H1 (cell line): ENCODE results near the gene APBA2. TPM values are rescaled to one million over a fixed set of nuclear protein-coding genes. Genes with fewer than 3 reads are reported as not detected.

ENCODE experiments used
- CTCF ChIA-PET: fragments of 300-600 bp; sonication (Branson Sonifier 250); formaldehyde crosslinking; loops from one replicate; lab custom pipeline; 2021; ENCODE audit not compliant: partially characterized antibody; lab: Charles Lee
- POLR2A ChIA-PET: fragments of 300-600 bp; sonication (Branson Sonifier 250); formaldehyde crosslinking; loops from one replicate; lab custom pipeline; 2021; ENCODE audit warnings: inconsistent platforms; ENCODE audit not compliant: partially characterized antibody; lab: Charles Lee
- DNase-seq, 2 experiments: peaks; one replicate each; pipeline versions ENCODE4 v3.0.0 to v3.0.0-alpha.2; 2010 to 2022; ENCODE audit warnings: low spot score in 2 of 2, low read depth in 1 of 2, mixed read lengths in 1 of 2
- FAIRE-seq: peaks from 2 replicates; lab custom pipeline; 2011; peaks lifted over from hg19 to GRCh38; lab: Jason Lieb, UNC
- H2AFZ ChIP-seq: 2 replicates; pipeline ENCODE4 v1.8.1; 2012; ENCODE audit warnings: low read length, inconsistent platforms
- H2AK5ac ChIP-seq: 2 replicates; pipeline ENCODE4 v1.6.1; 2013; ENCODE audit warnings: low read depth, low read length
- H2BK120ac ChIP-seq: replicated peaks from 2 replicates; pipeline ENCODE3; 2013; ENCODE audit warnings: low read depth, low read length, inconsistent platforms
- H2BK12ac ChIP-seq: 2 replicates; pipeline ENCODE4 v1.6.1; 2013; ENCODE audit warnings: low read depth, low read length
- H2BK15ac ChIP-seq: 2 replicates; pipeline ENCODE4 v1.6.1; 2013; ENCODE audit warnings: low read length
- H2BK20ac ChIP-seq: 2 replicates; pipeline ENCODE4 v1.6.1; 2013; ENCODE audit warnings: low read length
- H2BK5ac ChIP-seq: 2 replicates; pipeline ENCODE4 v1.6.1; 2013; ENCODE audit warnings: low read depth, low read length
- H3K14ac ChIP-seq: 2 replicates; pipeline ENCODE4 v1.6.1; 2013; ENCODE audit warnings: inconsistent platforms; ENCODE audit not compliant: insufficient read length
- H3K18ac ChIP-seq: 2 replicates; pipeline ENCODE4 v1.6.1; 2013; ENCODE audit warnings: low read length; ENCODE audit errors: extremely low read depth
- H3K23ac ChIP-seq: 2 replicates; pipeline ENCODE4 v1.6.1; 2013; ENCODE audit warnings: inconsistent platforms; ENCODE audit not compliant: insufficient read length
- H3K23me2 ChIP-seq: 2 replicates; pipeline ENCODE4 v1.6.1; 2013; ENCODE audit warnings: low read depth, low read length
- H3K27ac ChIP-seq: 2 replicates; pipeline ENCODE4 v1.6.1; 2011; ENCODE audit warnings: low read depth, low read length, inconsistent platforms
- H3K27me3 ChIP-seq, 4 experiments: replicated peaks in 1 of 4; 1 replicate in 1 of 4; 2 replicates in 3 of 4; pipeline versions ENCODE4 v1.6.1 to v1.8.1; 2011 to 2013; ENCODE audit warnings: low read length in 3 of 4, mild to moderate bottlenecking in 3 of 4, inconsistent platforms in 2 of 4, mixed read lengths in 2 of 4, moderate library complexity in 1 of 4; ENCODE audit not compliant: control insufficient read depth in 3 of 4, insufficient read depth in 3 of 4; ENCODE audit errors: extremely low read depth in 1 of 4
- H3K36me3 ChIP-seq, 4 experiments: 2 replicates each; pipeline versions ENCODE4 v1.6.1 to v1.8.1; 2011 to 2013; ENCODE audit warnings: mild to moderate bottlenecking in 4 of 4, low read length in 3 of 4, moderate library complexity in 2 of 4, control low read depth in 1 of 4, inconsistent platforms in 1 of 4; ENCODE audit not compliant: insufficient read depth in 4 of 4, control insufficient read depth in 2 of 4
- H3K4ac ChIP-seq: replicated peaks from 2 replicates; pipeline ENCODE3; 2013; ENCODE audit warnings: low read length, low read depth, mixed read lengths, inconsistent platforms; ENCODE audit not compliant: insufficient read length
- H3K4me1 ChIP-seq, 4 experiments: replicated peaks in 1 of 4; 1 replicate in 1 of 4; 2 replicates in 3 of 4; pipeline versions ENCODE4 v1.6.1 to v1.8.1; 2011 to 2013; ENCODE audit warnings: low read length in 3 of 4, inconsistent platforms in 2 of 4, mixed read lengths in 1 of 4; ENCODE audit not compliant: insufficient read depth in 4 of 4, control insufficient read depth in 3 of 4
- H3K4me2 ChIP-seq, 2 experiments: 2 replicates each; pipeline versions ENCODE4 v1.6.1 to v1.8.1; 2011 to 2013; ENCODE audit warnings: low read depth in 2 of 2, low read length in 2 of 2, control low read depth in 1 of 2, inconsistent platforms in 1 of 2, mild to moderate bottlenecking in 1 of 2; ENCODE audit not compliant: insufficient read depth in 1 of 2
- H3K4me3 ChIP-seq, 4 experiments: fragments of 200-600, 300-600 bp in 1 of 4; sonication (generic), shearing (Covaris generic), sonication (Bioruptor Twin) in 1 of 4; 2 replicates each; pipeline versions ENCODE4 v1.5.1 to v1.8.1; 2011 to 2016; ENCODE audit warnings: low read length in 4 of 4, low read depth in 3 of 4, control low read depth in 2 of 4, inconsistent platforms in 2 of 4, mild to moderate bottlenecking in 2 of 4, mixed read lengths in 1 of 4, moderate library complexity in 1 of 4; ENCODE audit not compliant: insufficient read depth in 2 of 4; ENCODE audit errors: extremely low read depth in 1 of 4
- H3K56ac ChIP-seq: replicated peaks from 2 replicates; pipeline ENCODE3; 2013; ENCODE audit warnings: low read depth, mild to moderate bottlenecking, mixed read lengths, low read length, inconsistent platforms; ENCODE audit not compliant: insufficient read length
- H3K79me1 ChIP-seq: 2 replicates; pipeline ENCODE4 v1.6.1; 2013; ENCODE audit warnings: low read depth, low read length, control low read depth
- H3K79me2 ChIP-seq, 2 experiments: 2 replicates each; pipeline versions ENCODE4 v1.6.1 to v1.8.1; 2012 to 2013; ENCODE audit warnings: low read length in 2 of 2, mild to moderate bottlenecking in 2 of 2, inconsistent platforms in 1 of 2; ENCODE audit not compliant: insufficient read depth in 2 of 2, control insufficient read depth in 1 of 2
- H3K9ac ChIP-seq, 4 experiments: replicated peaks in 1 of 4; 1 replicate in 1 of 4; 2 replicates in 3 of 4; pipeline versions ENCODE4 v1.6.1 to v1.8.1; 2011 to 2013; ENCODE audit warnings: low read depth in 3 of 4, low read length in 3 of 4, control low read depth in 2 of 4, mild to moderate bottlenecking in 2 of 4, moderate library complexity in 2 of 4, inconsistent platforms in 1 of 4; ENCODE audit errors: extremely low read depth in 1 of 4
- H3K9me3 ChIP-seq, 2 experiments: 2 replicates each; pipeline versions ENCODE4 v1.6.1 to v1.8.1; 2012 to 2013; ENCODE audit warnings: mild to moderate bottlenecking in 2 of 2, moderate library complexity in 2 of 2, control low read depth in 1 of 2, inconsistent platforms in 1 of 2, low read depth in 1 of 2, low read length in 1 of 2, mixed read lengths in 1 of 2; ENCODE audit not compliant: insufficient read depth in 2 of 2
- H4K20me1 ChIP-seq, 2 experiments: replicated peaks in 1 of 2; 2 replicates each; pipeline versions ENCODE3 to v1.8.1; 2011 to 2013; ENCODE audit warnings: inconsistent platforms in 2 of 2, low read length in 2 of 2, mild to moderate bottlenecking in 1 of 2; ENCODE audit not compliant: insufficient read depth in 2 of 2, control insufficient read depth in 1 of 2
- H4K5ac ChIP-seq: 2 replicates; pipeline ENCODE4 v1.6.1; 2013; ENCODE audit warnings: low read length, low read depth, mixed read lengths, inconsistent platforms; ENCODE audit not compliant: insufficient read length
- H4K8ac ChIP-seq: 2 replicates; pipeline ENCODE4 v1.8.0; 2013; ENCODE audit warnings: mild to moderate bottlenecking, moderate library complexity, low read length, inconsistent platforms; ENCODE audit not compliant: insufficient read depth; ENCODE audit errors: extremely low read depth
- H4K91ac ChIP-seq: replicated peaks from 2 replicates; pipeline ENCODE3; 2013; ENCODE audit warnings: low read length, mixed read lengths, inconsistent platforms; ENCODE audit not compliant: insufficient read length
- EP300 ChIP-seq, 2 experiments: IDR thresholded peaks; 1 replicate in 1 of 2; 2 replicates in 1 of 2; pipeline ENCODE4 v1.6.1; 2011 to 2012; ENCODE audit warnings: low read depth in 2 of 2, low read length in 2 of 2, mild to moderate bottlenecking in 2 of 2, borderline replicate concordance in 1 of 2, inconsistent platforms in 1 of 2, moderate library complexity in 1 of 2
- EZH2 ChIP-seq: fragments of 200-600 bp; sonication (generic); IDR thresholded peaks from 2 replicates; pipeline ENCODE4 v1.7.1; 2012; ENCODE audit warnings: low read depth, mild to moderate bottlenecking, moderate library complexity, low read length, inconsistent platforms; ENCODE audit not compliant: severe bottlenecking
- POLR2AphosphoS5 ChIP-seq: IDR thresholded peaks from 2 replicates; pipeline ENCODE4 v1.6.1; 2011; ENCODE audit warnings: low read depth, low read length
- RAD21 ChIP-seq, 2 experiments: IDR thresholded peaks in 1 of 2; conservative IDR thresholded peaks in 1 of 2; 2 replicates each; pipeline ENCODE4 v1.6.1; 2011; ENCODE audit warnings: low read depth in 2 of 2, low read length in 2 of 2, improper control_type of control experiment in 1 of 2, inconsistent platforms in 1 of 2, mild to moderate bottlenecking in 1 of 2, moderate library complexity in 1 of 2
- RNF2 ChIP-seq: fragments of 200-900, 300-1000 bp; sonication (generic); IDR thresholded peaks from 2 replicates; pipeline ENCODE4 v1.7.1; 2016; ENCODE audit warnings: borderline replicate concordance, low read depth, mild to moderate bottlenecking, antibody characterized with exemption, low read length; ENCODE audit not compliant: poor library complexity, severe bottlenecking; ENCODE audit errors: missing control alignments
- SAP30 ChIP-seq: fragments of 300-600 bp; sonication (generic); IDR thresholded peaks from 2 replicates; pipeline ENCODE4 v1.7.1; 2012; ENCODE audit warnings: low read length, moderate library complexity, mild to moderate bottlenecking, inconsistent platforms; ENCODE audit not compliant: insufficient read depth, insufficient replicate concordance
- SIRT6 ChIP-seq: IDR thresholded peaks from one replicate; pipeline ENCODE4 v1.7.1; 2012; ENCODE audit warnings: low read length, inconsistent platforms
- SUZ12 ChIP-seq: fragments of 200-600 bp; sonication (generic); IDR thresholded peaks from 2 replicates; pipeline ENCODE4 v1.6.1; 2012; ENCODE audit warnings: mild to moderate bottlenecking, inconsistent platforms, low read length, moderate library complexity, mixed read lengths
- WGBS, 2 experiments: shearing (Covaris generic) in 1 of 2; methylation state at CpG; one replicate each; pipeline versions ENCODE4 v1.1.6 to v1.1.7; 2013 to 2015; ENCODE audit warnings: low lambda C conversion rate in 2 of 2, mixed read lengths in 2 of 2, inconsistent platforms in 1 of 2, low coverage in 1 of 2, missing lambda C conversion rate in 1 of 2; ENCODE audit not compliant: insufficient replicate concordance in 2 of 2, insufficient coverage in 1 of 2, insufficient read length in 1 of 2; ENCODE audit errors: extremely low coverage in 1 of 2, missing lambda C conversion rate in 1 of 2; 5-methylcytosine and 5-hydroxymethylcytosine counted together
- polyA plus RNA-seq, 7 experiments: library from polyadenylated mRNA; depleted of rRNA in 3 of 7; stranded (reverse) in 5 of 7; unstranded in 2 of 7; fragments of >200 nt in 5 of 7; fragments of 200-250 nt in 2 of 7; gene quantifications; 1 replicate in 5 of 7; 2 replicates in 1 of 7; 4 replicates in 1 of 7; pipeline versions ENCODE4 v1.2.1 to v1.2.3, GENCODE V29; 2011 to 2013; ENCODE audit warnings: missing spikeins in 2 of 7, mixed read lengths in 2 of 7
- total RNA-seq: library from RNA; stranded (reverse); fragmentation: NEBNext Ultra II Directional; extraction: Animal tissue kit (Norgen Biotek cat#: 25700); gene quantifications from 2 replicates; pipeline ENCODE4 v1.2.1, GENCODE V29; 2021

Gene APBA2
- total and polyA plus RNA-seq, 2 of the 8 experiments (the other 6 are each of a cell fraction or from before 2014, with no cell fraction given) = 15.5 to 19.0 TPM

DNA sequence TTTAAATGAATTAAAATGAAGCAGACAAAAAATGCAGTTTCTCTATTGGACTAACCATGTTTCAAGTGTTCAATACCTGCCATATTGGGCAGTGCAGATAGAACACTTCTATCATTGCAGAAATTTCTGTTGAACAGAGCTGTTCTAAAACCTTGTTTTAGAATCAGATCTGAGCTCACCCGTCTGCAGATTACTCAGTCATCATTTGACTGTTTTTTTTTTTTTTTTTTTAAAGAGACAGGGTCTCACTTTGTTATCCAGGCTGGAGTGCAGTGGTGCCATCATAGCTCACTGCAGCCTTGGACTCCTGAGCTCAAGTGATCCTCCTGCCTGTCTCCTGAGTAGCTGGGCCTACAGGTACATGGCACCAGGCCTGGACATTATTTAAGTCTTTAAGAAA is 128.7 kb downstream of the APBA2 start:
- H3K14ac ChIP-seq = no peak overlapping the region
- no peak for FAIRE-seq
- CTCF ChIA-PET = interaction anchor here (0.7 to 5.0 kb wide), 7 partner anchors 9 to 93 kb away, joined by 3 to 46 read pairs (median 4); no protein-coding TSS in a partner anchor

More for the DNA sequence above, 128.7 kb downstream of the APBA2 start:
- Histone ChIP-seq H4K5ac (no peak overlapping the region), H2BK5ac (no peak overlapping the region), H3K36me3 (no peaks in the 10 kb centered on the region), H3K23me2 (no peaks in the 10 kb centered on the region), H4K8ac (no peak overlapping the region), H3K4me2 (no peak overlapping the region), H2BK12ac (no peak overlapping the region), H2BK20ac (no peak overlapping the region), H3K9ac (no peak overlapping the region), H3K56ac (no peak overlapping the region), H2BK120ac (no peak overlapping the region), H3K4me3 (no peak overlapping the region), H4K91ac (no peak overlapping the region), H3K79me1 (no peaks in the 10 kb centered on the region), H2BK15ac (no peak overlapping the region), H3K4me1 (peaks cover 3 to 7% (median 5%) of the 10 kb centered on the region in 4 experiments; a peak in 6 of 7 replicates), H3K23ac (no peak overlapping the region), H2AK5ac (no peak overlapping the region), H3K27me3 (no peaks in the 10 kb centered on the region), H3K18ac (no peak overlapping the region), H3K9me3 (no peaks in the 10 kb centered on the region), H3K79me2 (no peaks in the 10 kb centered on the region), H2AFZ (no peak overlapping the region), H3K4ac (no peak overlapping the region), H3K27ac (no peak overlapping the region), H4K20me1 (no peaks in the 10 kb centered on the region)
- TF ChIP-seq SUZ12 (no peak), POLR2AphosphoS5 (no peak), EP300 (IDR thresholded peaks at IDR 0.05; ENCODE audit: borderline replicate concordance in 1 of 2, low read depth in 2 of 2, low read length in 2 of 2) (no peak), RNF2 (no peak), RAD21 (IDR thresholded peaks at IDR 0.05 in 1 of 2, conservative IDR thresholded peaks at IDR 0.05 in 1 of 2; ENCODE audit: low read depth in 2 of 2, low read length in 2 of 2) (no peak), SIRT6 (no peak), EZH2 (no peak), SAP30 (no peak)
- no peak for DNase-seq
- WGBS, 2 experiments = 63% methylated on average over 1 of the region's 1 CpG; no CpG with 5 or more reads in 1 of the 2 experiments
- POLR2A ChIA-PET = no interaction called here
